IMR-90 (cell line): ENCODE measurements around the gene HOXC5. TPM values are rescaled to one million over a fixed set of nuclear protein-coding genes. Genes with fewer than 3 reads are reported as not detected.

Experiments
- ATAC-seq: fragments of 200-7000 bp; cut with Tn5 transposase; 2 replicates; pipeline ENCODE4 v1.9.1; 2020; ENCODE audit warnings: low read depth, mild to moderate bottlenecking, moderate library complexity
- BruUV-seq: library from RNA; stranded (reverse); fragments of 400-500 nt; replicated peaks from 2 replicates; lab custom pipeline; 2021; lab: Mats Ljungman, UMichigan
- CTCF ChIA-PET: fragments of 300-600 bp; formaldehyde crosslinking; extraction: SDS; loops from one replicate; lab custom pipeline; 2021; ENCODE audit warnings: antibody characterized with exemption; lab: Yijun Ruan, JAX
- POLR2A ChIA-PET: fragments of 300-600 bp; sonication (Branson Sonifier 250); formaldehyde crosslinking; loops from one replicate; lab custom pipeline; 2022; ENCODE audit warnings: antibody characterized with exemption; ENCODE audit not compliant: unreplicated experiment; lab: Charles Lee
- DNase-seq: peaks from one replicate; pipeline ENCODE4 v3.0.0; 2013
- H2AFZ ChIP-seq: replicated peaks from 2 replicates; pipeline ENCODE3; 2013; ENCODE audit warnings: low read length, mild to moderate bottlenecking; ENCODE audit not compliant: poor library complexity
- H2AK5ac ChIP-seq: 2 replicates; pipeline ENCODE4 v1.6.1; 2013; ENCODE audit warnings: low read depth, low read length, inconsistent platforms
- H2AK9ac ChIP-seq: replicated peaks from 2 replicates; pipeline ENCODE3; 2013; ENCODE audit warnings: mild to moderate bottlenecking, low read depth, low read length, moderate library complexity; ENCODE audit not compliant: poor library complexity
- H2BK120ac ChIP-seq: 2 replicates; pipeline ENCODE4 v1.6.1; 2013; ENCODE audit warnings: low read depth, low read length, inconsistent platforms
- H2BK15ac ChIP-seq: 3 replicates; pipeline ENCODE4 v1.6.1; 2013; ENCODE audit warnings: low read depth, low read length, inconsistent platforms
- H2BK20ac ChIP-seq: 2 replicates; pipeline ENCODE4 v1.6.1; 2013; ENCODE audit warnings: low read depth, mild to moderate bottlenecking, inconsistent platforms, low read length, moderate library complexity
- H2BK5ac ChIP-seq: 2 replicates; pipeline ENCODE4 v1.6.1; 2013; ENCODE audit warnings: mild to moderate bottlenecking, low read depth, low read length, inconsistent platforms; ENCODE audit not compliant: poor library complexity, severe bottlenecking
- H3K14ac ChIP-seq: replicated peaks from 2 replicates; pipeline ENCODE4 v1.6.1; 2013; ENCODE audit warnings: low read depth, low read length, inconsistent platforms
- H3K18ac ChIP-seq: 2 replicates; pipeline ENCODE4 v1.6.1; 2013; ENCODE audit warnings: low read depth, low read length, control low read depth
- H3K23ac ChIP-seq: 2 replicates; pipeline ENCODE4 v1.6.1; 2013; ENCODE audit warnings: low read depth, low read length, inconsistent platforms
- H3K27ac ChIP-seq: 2 replicates; pipeline ENCODE4 v1.5.1; 2013; ENCODE audit warnings: mild to moderate bottlenecking, control low read depth, low read length; ENCODE audit not compliant: insufficient read depth
- H3K27me3 ChIP-seq: 2 replicates; pipeline ENCODE4 v1.6.1; 2013; ENCODE audit warnings: low read length; ENCODE audit not compliant: control insufficient read depth, insufficient read depth
- H3K36me3 ChIP-seq: 2 replicates; pipeline ENCODE4 v1.6.1; 2013; ENCODE audit warnings: low read length, mixed read lengths; ENCODE audit not compliant: control insufficient read depth, insufficient read depth
- H3K4ac ChIP-seq: 2 replicates; pipeline ENCODE4 v1.6.1; 2013; ENCODE audit warnings: low read depth, low read length, inconsistent platforms
- H3K4me1 ChIP-seq: 2 replicates; pipeline ENCODE4 v1.6.1; 2013; ENCODE audit warnings: low read length, mixed read lengths; ENCODE audit not compliant: control insufficient read depth, insufficient read depth
- H3K4me2 ChIP-seq: 2 replicates; pipeline ENCODE4 v1.6.1; 2013; ENCODE audit warnings: low read depth, mild to moderate bottlenecking, control low read depth, low read length, moderate library complexity
- H3K4me3 ChIP-seq: 2 replicates; pipeline ENCODE4 v1.5.1; 2013; ENCODE audit warnings: low read depth, mild to moderate bottlenecking, control low read depth, low read length, moderate library complexity; ENCODE audit not compliant: insufficient read depth
- H3K56ac ChIP-seq: 2 replicates; pipeline ENCODE4 v1.6.1; 2013; ENCODE audit warnings: low read length, inconsistent platforms; ENCODE audit not compliant: insufficient read depth; ENCODE audit errors: extremely low read depth
- H3K79me1 ChIP-seq, 2 experiments: 2 replicates each; pipeline ENCODE4 v1.6.1; 2013; ENCODE audit warnings: low read length in 2 of 2, inconsistent platforms in 1 of 2, low read depth in 1 of 2
- H3K9ac ChIP-seq: 2 replicates; pipeline ENCODE4 v1.6.1; 2013; ENCODE audit warnings: low read depth, low read length, control low read depth
- H3K9me1 ChIP-seq: 2 replicates; pipeline ENCODE4 v1.6.1; 2013; ENCODE audit warnings: low read length, inconsistent platforms; ENCODE audit not compliant: insufficient read depth
- H3K9me3 ChIP-seq: 2 replicates; pipeline ENCODE4 v1.6.1; 2013; ENCODE audit warnings: low read length; ENCODE audit not compliant: control insufficient read depth, insufficient read depth
- H4K20me1 ChIP-seq: 2 replicates; pipeline ENCODE4 v1.6.1; 2013; ENCODE audit warnings: low read length, inconsistent platforms; ENCODE audit not compliant: insufficient read depth
- H4K5ac ChIP-seq: 2 replicates; pipeline ENCODE4 v1.6.1; 2013; ENCODE audit warnings: mild to moderate bottlenecking, low read depth, low read length, control low read depth
- H4K8ac ChIP-seq, 2 experiments: 2 replicates each; pipeline ENCODE4 v1.6.1; 2013; ENCODE audit warnings: low read depth in 2 of 2, low read length in 2 of 2, control low read depth in 1 of 2, inconsistent platforms in 1 of 2
- H4K91ac ChIP-seq: 2 replicates; pipeline ENCODE4 v1.6.1; 2013; ENCODE audit warnings: low read depth, low read length, inconsistent platforms; ENCODE audit not compliant: insufficient read depth
- ELK1 ChIP-seq: fragments of 150-350 bp; IDR thresholded peaks from 2 replicates; pipeline ENCODE4 v1.6.1; 2016; ENCODE audit warnings: low read depth, mild to moderate bottlenecking, low read length, moderate library complexity, borderline replicate concordance
- MXI1 ChIP-seq: IDR thresholded peaks from 2 replicates; pipeline ENCODE4 v1.6.1; 2012; ENCODE audit warnings: low read depth, mild to moderate bottlenecking, low read length, moderate library complexity, borderline replicate concordance
- RCOR1 ChIP-seq: IDR thresholded peaks from 2 replicates; pipeline ENCODE4 v1.6.1; 2012; ENCODE audit warnings: mild to moderate bottlenecking, low read length, improper control_type of control experiment; ENCODE audit not compliant: insufficient replicate concordance
- USF2 ChIP-seq: fragments of 150-350 bp; IDR thresholded peaks from 2 replicates; pipeline ENCODE4 v1.6.1; 2017; ENCODE audit warnings: mild to moderate bottlenecking, antibody characterized with exemption, low read length, low read depth
- WGBS, 2 experiments: methylation state at CpG; one replicate each; pipeline versions ENCODE4 v1.1.5 to v1.1.7; 2013; ENCODE audit warnings: missing lambda C conversion rate in 2 of 2; ENCODE audit not compliant: insufficient read length in 1 of 2; ENCODE audit errors: extremely low coverage in 2 of 2; 5-methylcytosine and 5-hydroxymethylcytosine counted together
- dilution Hi-C: fragments of 300-500 bp; cut with HindIII; formaldehyde crosslinking; loops from one replicate; pipeline ENCODE4 v1.14.3; 2018; ENCODE audit warnings: low sequenced_read_pairs; ENCODE audit not compliant: unreplicated experiment
- in situ Hi-C: fragments of 300-500 bp; cut with MboI; formaldehyde crosslinking; loops from 3 replicates; pipeline ENCODE4 v1.14.3; 2019; ENCODE audit warnings: low sequenced_read_pairs, inconsistent platforms, mixed read lengths
- intact Hi-C: fragments of 100-400 bp; cut with micrococcal nuclease; formaldehyde crosslinking; loops from 2 replicates; pipeline ENCODE4 v1.10.0; 2022
- polyA plus RNA-seq, 3 experiments: library from polyadenylated mRNA; depleted of rRNA; stranded (reverse); fragments of >200 nt; gene quantifications; 2 replicates each; pipeline ENCODE4 v1.2.3, GENCODE V29; 2012; ENCODE audit warnings: low replicate concordance in 1 of 3
- total RNA-seq: library from RNA; depleted of rRNA; stranded (reverse); fragments of >200 nt; gene quantifications from 2 replicates; pipeline ENCODE4 v1.2.3, GENCODE V29; 2012

The HOXC5 gene
- total and polyA plus RNA-seq, 2 of the 4 experiments (the other 2 are of a cell fraction): not detected

GRCh38 chr12:54009171-54010052 is 23.4 kb upstream of the HOXC5 start:
- BruUV-seq: no TSS peak
- CTCF ChIA-PET: interaction anchor here (0.7 to 3.1 kb wide), 6 partner anchors 29 to 198 kb away, joined by 3 to 19 read pairs (median 6); no protein-coding TSS in a partner anchor
- no peak for TF ChIP-seq USF2
- no peak for TF ChIP-seq ELK1
- TF ChIP-seq MXI1: peak; percentile 51; the same call in 1 of the 2 replicates
- no peak for TF ChIP-seq RCOR1
- no peak overlapping the region for H4K5ac ChIP-seq
- no peak overlapping the region for H3K4me3 ChIP-seq
- H2AK5ac ChIP-seq: no peak overlapping the region
- H2BK15ac ChIP-seq: no peak overlapping the region
- dilution Hi-C loops: no loop called here
- no peaks in the 10 kb centered on the region for H4K20me1 ChIP-seq
- DNase-seq (no peak), ATAC-seq (peak; percentile 42)
- H3K9ac ChIP-seq: no peak overlapping the region
- no peak overlapping the region; the same call in 1 of the 2 replicates for H3K14ac ChIP-seq
- peaks cover 88% of the 10 kb centered on the region for H3K27me3 ChIP-seq
- H2BK120ac ChIP-seq: no peak overlapping the region
- H3K9me3 ChIP-seq: no peaks in the 10 kb centered on the region
- POLR2A ChIA-PET: no interaction called here
- H4K91ac ChIP-seq: no peak overlapping the region
- H2BK5ac ChIP-seq: no peak overlapping the region
- H3K18ac ChIP-seq: no peak overlapping the region
- H3K9me1 ChIP-seq: no peaks in the 10 kb centered on the region
- H3K79me1 ChIP-seq: no peaks in the 10 kb centered on the region
- WGBS, 2 experiments: 2% methylated on average over 14 of the region's 51 CpGs; no CpG with 5 or more reads in 1 of the 2 experiments
- no peaks in the 10 kb centered on the region for H3K4me1 ChIP-seq
- H3K4ac ChIP-seq: no peak overlapping the region
- H3K4me2 ChIP-seq: peak overlapping the region; percentile 11; the same call in 1 of the 2 replicates
- no peak overlapping the region for H4K8ac ChIP-seq
- in situ Hi-C loops: loop anchor here (5.0 kb wide), 1 partner anchor 183 kb away; no protein-coding TSS in a partner anchor
- H2AK9ac ChIP-seq: peak overlapping the region; percentile 59
- H3K56ac ChIP-seq: no peak overlapping the region; the same call in 1 of the 2 replicates
- no peak overlapping the region for H3K27ac ChIP-seq
- intact Hi-C loops: loop anchor here (10.0 kb wide), 1 partner anchor 305 kb away; no protein-coding TSS in a partner anchor
- H2AFZ ChIP-seq: peak overlapping the region; percentile 77
- no peak overlapping the region for H2BK20ac ChIP-seq
- H3K36me3 ChIP-seq: no peaks in the 10 kb centered on the region
- peak overlapping the region; percentile 66; the same call in 1 of the 2 replicates for H3K23ac ChIP-seq
